CD4-positive, alpha-beta T cell treated with Interleukin-12 subunit alpha and Interleukin-12 subunit beta, for 1 hour (primary cell): Measurements from ENCODE around the gene METTL26.

ENCODE experiments used
- DNase-seq: peaks from one replicate; pipeline ENCODE4 v3.0.0-alpha.2; 2020

Gene METTL26

DNA sequence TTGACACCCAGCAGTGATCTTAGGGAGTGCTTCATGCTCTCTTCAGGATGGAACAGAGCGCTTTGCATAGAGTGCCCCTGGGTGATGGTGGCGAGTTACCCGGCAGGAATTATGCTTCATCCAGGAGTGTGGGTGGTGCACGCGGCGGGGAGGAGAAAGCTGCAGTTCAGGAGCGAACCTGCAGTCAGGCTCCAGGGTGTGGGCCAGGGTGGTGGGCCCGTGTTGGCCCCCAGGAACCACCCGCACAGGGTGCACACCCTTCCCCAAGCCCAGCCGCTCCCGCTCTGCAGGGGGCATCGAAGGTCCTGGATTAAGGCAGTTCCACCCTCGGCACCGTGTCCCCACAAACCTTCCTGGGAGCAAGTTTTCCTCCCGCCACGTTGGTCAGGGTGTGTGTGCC lies 42.3 kb downstream of the METTL26 start:
- DNase-seq: no peak

- no peak for DNase-seq
Measured at GRCh38 chr16:593406-593805, 42.7 kb downstream of the METTL26 start.

DNA sequence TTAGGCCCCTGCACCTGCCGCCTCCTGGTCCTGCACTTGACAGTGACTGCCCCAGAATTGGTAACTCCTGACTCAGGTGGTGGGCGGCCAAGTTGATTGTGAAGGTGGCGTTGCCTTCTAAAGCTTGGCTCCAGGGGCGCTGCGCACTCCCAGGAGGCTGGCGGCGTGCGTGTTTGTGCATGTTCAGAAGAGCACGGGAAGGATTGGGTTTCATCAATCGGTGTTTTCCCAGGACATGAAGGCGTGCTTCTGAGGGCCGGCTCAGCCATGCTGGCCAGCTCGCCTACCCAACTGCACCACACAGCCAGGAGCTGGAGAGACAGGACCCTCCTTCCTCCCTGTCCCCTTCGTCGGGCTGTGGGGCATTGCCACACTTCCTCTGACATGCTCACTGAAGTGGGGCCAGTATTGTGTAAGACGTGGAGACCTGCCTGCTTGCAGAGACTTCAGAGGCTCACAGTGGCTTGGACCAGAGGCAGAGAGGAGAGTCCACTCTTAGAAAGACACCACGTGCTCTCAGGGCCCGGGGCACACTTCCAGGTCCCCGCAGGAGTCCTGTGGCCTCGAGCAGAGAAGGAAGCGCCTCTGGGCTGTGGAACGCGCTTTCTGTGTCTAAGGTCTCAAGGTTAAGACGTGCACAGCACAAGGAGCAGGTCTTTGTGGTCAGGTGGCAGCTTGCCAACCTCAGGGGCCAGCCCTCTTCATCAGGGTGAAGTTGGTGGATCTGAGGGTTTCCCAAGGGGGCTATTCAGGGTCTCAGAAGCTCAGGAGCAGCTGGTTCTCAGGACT lies 43.4 kb downstream of the METTL26 start:
- DNase-seq: no peak

DNA sequence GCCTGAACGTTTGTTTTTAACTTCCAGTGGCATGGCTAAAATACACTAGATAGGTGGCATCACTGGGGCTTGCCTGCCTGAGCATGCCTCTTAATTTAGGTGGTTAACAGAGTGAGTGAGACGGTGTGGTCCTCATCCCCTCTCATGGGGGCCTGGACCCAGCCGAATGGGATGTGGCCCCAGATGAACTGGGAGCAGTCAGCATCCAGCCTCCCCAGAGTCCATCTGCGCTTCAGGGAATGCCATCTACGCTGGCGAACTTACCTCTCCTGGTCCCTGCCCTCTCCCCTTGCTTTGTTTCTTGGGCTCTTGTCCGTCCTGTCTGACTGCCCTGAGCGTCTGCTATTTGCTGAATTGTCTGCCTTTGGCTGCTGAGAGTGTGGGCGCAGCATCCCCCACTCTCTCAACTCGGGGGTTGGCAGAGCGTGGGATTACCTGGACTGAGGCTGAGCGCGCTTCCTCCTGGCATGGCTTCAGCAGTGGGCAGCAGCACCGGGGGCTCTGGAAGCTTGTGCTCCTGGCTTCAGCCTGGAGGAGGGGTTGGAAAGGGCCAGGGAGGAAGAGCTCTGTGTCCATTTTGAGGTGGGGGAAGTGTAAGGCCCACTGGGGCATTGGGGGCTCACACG lies 44.1 kb downstream of the METTL26 start:
- DNase-seq: no peak

DNA sequence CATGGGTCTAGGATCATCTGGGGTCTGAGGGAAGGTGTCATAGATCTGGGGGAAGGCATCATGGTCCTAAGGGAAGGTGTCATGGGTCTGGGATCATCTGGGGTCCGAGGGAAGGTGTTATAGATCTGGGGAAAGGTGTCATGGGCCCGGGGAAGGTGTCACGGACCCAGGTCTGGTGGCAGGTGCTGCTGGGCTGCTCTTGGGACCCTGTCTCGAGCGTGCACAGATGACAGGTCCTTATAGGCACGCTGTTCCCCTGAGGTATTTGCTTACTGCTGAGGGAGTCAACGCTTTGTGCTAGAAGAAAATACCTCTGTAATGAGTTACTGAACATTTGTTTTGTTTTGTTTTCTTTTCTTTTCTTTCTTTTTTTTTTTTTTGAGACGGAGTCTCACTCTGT lies 44.9 kb downstream of the METTL26 start:
- no peak for DNase-seq

DNA sequence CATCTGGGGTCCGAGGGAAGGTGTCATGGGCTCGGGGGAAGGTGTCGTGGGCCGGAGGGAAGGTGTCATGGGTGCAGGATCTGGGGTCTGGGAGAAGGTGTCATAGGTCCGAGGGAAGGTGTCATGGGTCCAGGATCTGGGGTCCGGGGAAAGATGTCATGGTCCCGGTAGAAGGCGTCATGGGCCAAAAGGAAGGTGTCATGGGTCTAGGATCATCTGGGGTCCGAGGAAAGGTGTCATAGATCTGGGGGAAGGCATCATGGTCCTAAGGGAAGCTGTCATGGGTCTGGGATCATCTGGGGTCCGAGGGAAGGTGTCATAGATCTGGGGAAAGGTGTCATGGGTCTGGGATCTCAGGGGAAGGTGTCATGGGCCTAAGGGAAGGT lies 45.3 kb downstream of the METTL26 start:
- DNase-seq: no peak

- DNase-seq: no peak
Measured at GRCh38 chr16:590188-590814, 45.8 kb downstream of the METTL26 start.

DNA sequence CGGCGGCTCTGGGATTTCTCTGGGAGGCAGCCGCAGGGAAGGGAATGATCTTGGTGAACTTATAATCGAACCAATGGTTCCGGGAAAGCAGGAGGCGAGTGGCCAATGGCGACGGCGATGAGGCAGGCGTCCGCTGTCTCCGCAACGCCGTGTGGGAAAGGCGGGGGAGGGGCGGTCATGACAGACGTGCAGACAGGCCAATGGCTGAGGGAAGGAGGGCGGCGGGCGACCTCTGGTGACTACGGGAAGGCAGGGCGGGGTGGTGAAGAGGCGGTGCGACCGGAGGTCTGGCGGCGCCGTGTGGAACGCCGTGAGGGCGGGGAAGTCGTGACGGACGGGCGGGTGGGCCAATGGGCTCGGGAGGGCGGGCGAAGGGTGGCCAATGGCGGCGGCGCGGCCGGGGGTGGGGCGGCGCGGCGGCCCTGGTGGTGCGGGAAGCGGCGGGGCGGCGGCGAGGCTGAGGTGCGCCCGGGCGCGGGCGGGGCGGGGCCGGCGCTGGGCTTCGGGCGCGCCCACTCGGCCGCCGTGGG lies 46.4 kb downstream of the METTL26 start, which contains the start of gene RAB40C:
TSS of gene RAB40C (plus strand) at position 409 of the 530 bp plus-strand sequence. CDS start 226 bp downstream, outside the sequence.
- DNase-seq: peak; percentile 99

DNA sequence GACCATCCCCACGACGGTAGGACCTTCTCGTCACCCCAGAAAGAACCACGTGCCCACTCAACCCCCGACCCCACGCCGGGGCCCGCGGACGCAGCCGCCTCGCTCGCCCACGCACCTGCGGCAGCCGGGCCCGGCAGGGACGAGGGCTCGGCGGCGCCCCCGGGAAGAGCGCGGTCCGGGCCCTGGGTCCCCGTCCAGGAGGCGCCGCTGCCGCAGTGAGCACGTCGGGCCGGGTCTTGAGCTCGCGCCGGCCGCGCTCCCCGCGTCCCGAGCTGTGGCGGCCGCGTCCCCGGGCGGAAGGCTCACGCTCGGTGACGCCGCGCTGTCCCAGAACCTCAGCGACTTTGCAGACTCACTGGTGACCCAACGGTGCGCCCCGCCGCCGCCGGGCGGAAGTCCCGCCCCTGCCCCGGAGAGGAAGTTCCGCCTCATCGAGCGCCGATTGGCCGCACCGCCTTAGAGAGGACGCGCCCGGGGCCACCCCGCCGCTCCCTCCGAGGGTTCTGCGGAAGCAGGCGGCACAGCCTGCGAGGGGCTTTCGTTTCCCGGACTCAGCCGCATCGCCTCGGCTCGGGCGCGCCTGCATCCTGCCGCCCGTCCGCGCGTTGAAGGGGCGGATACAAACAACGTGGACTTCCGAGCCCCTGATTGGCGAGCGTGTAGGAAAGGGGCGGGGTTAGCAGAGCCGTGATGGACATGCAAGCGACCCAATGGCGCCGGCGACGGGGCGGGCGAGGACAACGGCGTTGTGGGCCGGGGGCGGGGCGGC lies 47.0 kb downstream of the METTL26 start:
- DNase-seq: peak; percentile 98

GRCh38 chr16:588639-588888 lies 47.5 kb downstream of the METTL26 start:
- DNase-seq: peak; percentile 63

DNA sequence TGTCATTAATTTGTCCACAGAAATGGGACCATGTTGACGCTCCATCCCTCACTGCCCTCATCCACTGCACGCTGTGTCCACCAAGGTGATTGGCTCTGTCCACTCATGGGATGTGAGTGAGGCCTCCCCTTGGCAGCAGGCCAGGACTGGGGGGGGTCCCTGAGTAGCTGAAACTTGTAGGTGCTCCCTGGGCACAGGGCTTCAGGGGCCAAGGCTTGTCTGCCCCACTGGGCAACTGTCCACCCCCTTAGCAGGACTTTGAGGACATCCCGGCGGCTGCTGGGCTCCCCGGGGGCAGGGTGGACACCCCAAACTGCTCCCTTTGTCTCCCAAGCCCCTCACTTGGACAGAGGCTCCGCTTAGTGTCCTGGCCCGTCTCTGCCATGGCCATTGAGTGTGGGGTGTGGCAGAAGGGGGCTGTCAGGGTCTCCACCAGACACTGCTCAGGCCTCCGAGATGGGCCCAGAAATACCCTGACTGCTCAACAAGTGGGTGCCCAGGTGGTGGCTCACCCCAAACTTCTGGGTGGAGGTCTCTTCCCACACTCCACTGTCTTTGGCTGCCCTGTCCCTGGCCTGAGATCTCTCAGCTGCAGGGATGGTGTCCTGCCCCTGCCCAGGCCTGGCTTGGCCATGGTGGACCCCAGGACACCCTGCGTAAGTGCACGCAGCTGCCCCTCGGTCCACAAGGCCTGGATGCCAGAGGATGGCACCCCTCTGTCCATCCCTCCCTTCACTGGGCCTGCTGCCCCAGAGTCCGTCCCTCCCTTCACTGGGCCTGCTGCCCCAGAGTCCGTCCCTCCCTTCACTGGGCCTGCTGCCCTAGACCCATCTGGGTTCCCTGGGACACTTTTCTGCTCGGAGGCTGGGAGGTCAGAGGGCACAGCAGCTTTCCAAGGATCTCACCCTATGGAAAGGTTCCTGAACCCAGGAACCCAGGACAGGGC lies 49.2 kb downstream of the METTL26 start:
- no peak for DNase-seq

DNA sequence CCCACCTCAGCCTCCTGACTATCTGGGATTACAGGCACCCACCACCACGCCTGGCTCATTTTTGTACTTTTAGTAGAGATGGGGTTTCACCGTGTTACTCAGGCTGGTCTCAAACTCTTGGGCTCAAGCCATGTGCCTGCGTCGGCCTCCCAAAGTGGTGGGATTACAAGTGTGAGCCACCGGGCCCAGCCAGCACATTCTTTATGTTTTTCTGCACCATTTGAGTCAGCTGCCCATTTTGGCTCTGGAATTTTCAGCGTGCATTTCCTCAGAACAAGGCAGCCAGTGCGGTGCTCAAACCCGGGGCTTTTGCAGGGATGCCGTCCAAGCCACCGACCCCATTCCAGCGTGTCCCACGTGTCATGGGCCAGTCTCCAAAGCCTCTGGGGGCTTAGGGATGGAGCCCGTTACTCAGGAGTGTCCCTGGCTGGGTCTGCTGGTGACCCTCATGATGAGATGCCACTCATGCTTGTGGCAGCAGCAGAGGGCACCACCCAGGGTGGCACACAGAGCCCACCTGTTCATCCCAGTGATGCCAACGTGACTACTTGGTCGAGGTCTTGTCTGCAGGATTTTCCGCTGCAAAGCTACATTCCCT lies 50.0 kb downstream of the METTL26 start:
- no peak for DNase-seq

DNA sequence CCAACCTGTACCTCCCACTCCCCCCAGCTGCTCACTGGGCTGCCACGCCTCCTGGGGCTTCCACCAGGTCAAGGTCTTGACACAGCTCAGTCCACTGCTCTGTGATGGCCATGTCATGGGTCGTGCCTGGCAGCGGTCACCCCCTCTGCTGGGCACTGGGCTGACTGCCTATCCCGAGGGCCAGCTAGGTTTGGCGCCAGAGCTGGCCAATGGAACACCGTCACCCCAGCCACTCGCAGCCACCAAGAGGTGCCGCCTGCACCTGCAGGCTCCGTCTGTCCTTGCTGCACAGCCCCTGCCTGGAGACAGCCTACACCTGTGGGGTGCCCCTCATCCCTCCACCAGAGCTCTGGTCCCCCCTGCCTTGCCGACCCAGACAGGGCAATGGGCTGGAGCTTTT lies 50.8 kb downstream of the METTL26 start:
- DNase-seq: no peak
